SKM-1 treated with dmso at 0.1 percent for 144 hours (cell line): ENCODE results near the gene MT3.
A peak's percentile ranks its signal among the peaks of the same experiment; 100 is the strongest.
"Not testable (repeated sequence)": the region's sequence is repeated elsewhere in the genome, so short reads cannot be mapped to it uniquely, and the experiment has no call there.

Source experiments
- DNase-seq: peaks from one replicate; lab custom pipeline; 2025; ENCODE audit not compliant: unreplicated experiment; lab: John Stamatoyannopoulos, UW

The MT3 gene

DNA sequence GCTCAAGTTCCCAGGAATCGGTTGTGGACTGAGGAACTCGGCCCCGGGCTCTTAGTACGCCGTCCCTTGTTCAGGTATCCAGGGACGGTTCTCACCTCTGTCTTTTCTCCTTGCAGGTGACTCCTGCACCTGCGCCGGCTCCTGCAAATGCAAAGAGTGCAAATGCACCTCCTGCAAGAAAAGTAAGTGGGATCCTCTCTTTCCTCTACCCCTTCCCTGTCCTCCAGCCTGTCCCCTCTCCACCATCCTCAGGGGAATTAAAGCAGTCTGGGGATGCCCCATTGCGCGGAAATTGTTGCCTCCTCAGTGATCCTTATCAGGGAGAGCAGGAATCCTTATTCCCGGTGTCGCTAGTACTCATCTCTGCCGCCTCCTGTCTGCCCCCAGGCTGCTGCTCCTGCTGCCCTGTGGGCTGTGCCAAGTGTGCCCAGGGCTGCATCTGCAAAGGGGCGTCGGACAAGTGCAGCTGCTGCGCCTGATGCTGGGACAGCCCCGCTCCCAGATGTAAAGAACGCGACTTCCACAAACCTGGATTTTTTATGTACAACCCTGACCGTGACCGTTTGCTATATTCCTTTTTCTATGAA, 19.6 kb downstream of the MT3 start:
- no peak for DNase-seq

GRCh38 chr16:56609463-56609921, 20.2 kb downstream of the MT3 start:
- DNase-seq, result peak; percentile 84

- DNase-seq, result no peak
These were observed 20.8 kb downstream of the MT3 start for GRCh38 chr16:56610017-56610608.

DNA sequence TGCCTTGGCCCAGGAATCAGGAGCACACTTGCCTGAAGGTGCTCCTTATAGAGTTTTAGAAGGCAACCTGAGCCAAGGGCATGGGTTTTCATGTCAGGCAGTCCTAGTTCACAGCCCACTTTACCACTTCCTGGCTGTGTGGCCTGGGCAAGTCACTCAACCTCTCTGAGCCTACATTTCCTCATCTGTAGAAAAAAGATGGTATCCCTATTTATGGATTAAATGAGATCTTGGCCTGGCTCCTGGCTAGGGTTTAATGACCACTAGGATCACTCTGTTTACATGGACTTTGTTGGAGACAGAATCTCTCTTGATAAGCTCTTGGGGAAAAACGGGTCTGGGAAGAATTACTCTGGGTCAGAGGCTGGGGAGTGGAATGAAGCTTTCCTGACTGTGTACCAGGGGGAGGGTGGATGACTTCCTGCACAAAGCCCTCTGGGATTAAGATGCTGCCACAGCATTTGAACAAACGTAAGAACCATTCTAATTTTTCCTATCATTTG, 21.3 kb downstream of the MT3 start:
- no peak for DNase-seq

DNA sequence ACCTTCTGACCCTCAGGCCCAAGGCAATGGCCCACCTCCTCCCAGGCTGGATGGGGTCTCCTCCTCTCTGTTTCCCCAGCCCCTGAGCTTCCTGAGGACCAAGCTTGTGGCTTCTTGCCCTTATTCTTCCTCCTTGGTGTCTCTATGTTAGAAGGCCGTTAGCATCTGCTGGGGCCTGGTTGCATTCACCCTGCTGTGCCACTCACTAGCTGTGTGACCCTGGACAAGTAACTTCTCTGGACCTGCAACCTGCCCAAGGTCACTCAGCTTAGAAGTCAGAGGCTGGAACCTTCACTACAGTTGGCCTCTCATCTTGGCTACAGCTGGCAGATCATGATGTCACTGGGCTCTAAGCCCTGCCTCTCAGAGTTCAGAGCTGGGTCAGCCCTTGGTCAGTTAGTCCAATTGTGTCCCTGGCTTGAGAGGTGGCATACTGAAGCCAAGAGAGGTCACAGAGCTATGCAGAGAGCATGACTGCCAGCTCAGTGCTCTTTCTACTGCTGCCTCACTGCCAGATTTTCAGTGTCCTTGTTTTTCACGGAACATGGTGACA, 22.0 kb downstream of the MT3 start:
- no peak for DNase-seq

GRCh38 chr16:56613706-56614105, 24.4 kb downstream of the MT3 start:
- DNase-seq, result no peak

GRCh38 chr16:56614549-56614991, 25.2 kb downstream of the MT3 start:
- DNase-seq, result no peak

GRCh38 chr16:56615353-56615752, 26.0 kb downstream of the MT3 start:
- no peak for DNase-seq

DNA sequence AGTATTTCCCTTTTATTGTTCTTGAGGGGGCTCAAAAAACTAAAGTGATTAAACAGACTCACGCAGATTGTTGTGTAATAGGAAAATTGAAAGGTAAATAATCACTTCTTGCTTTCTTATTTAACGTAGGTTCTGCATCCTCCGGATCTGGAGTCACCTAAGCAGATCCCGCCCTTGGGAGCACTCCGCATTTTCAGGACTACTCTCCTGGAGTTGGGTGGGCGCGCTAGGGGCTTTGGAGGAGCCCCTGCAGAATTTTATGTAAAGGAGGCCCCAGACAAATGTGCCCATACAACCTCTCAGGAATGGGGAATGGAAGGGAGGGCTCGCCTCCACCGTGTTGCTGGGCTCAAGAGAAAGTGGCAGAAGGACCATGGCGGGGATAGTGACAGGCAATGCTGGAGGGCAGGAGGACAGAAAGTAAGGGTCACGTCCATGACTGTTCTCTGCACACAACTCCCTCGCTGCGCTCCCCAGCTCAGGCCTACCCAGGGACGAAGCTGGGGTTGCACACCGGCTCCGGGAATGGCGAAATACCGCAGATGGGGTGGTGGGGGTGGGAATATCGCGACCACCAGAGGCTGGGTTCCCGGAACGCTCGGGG, 27.4 kb downstream of the MT3 start:
- no peak for DNase-seq

GRCh38 chr16:56617212-56618085, 28.1 kb downstream of the MT3 start:
- DNase-seq, result no peak

DNA sequence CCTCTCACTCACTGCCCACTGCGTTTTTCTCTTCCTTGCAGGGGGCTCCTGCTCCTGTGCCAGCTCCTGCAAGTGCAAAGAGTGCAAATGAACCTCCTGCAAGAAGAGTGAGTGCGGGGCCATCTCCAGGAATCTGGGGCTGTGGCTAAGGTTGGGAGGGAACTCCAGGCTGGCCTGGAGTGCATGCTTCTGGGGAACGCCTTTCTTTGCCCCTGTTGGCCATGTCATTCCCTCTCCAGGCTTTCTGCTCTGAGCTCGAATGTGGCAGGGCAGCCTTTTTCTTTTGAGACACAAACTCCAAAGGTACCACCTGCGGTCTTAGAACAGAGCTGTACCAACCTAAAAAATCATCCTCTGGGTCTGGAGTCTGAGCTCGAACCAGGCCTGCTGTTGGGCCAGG, 28.8 kb downstream of the MT3 start:
- DNase-seq, result no peak

- no peak for DNase-seq
These were observed 31.1 kb downstream of the MT3 start for GRCh38 chr16:56620339-56620897.

DNA sequence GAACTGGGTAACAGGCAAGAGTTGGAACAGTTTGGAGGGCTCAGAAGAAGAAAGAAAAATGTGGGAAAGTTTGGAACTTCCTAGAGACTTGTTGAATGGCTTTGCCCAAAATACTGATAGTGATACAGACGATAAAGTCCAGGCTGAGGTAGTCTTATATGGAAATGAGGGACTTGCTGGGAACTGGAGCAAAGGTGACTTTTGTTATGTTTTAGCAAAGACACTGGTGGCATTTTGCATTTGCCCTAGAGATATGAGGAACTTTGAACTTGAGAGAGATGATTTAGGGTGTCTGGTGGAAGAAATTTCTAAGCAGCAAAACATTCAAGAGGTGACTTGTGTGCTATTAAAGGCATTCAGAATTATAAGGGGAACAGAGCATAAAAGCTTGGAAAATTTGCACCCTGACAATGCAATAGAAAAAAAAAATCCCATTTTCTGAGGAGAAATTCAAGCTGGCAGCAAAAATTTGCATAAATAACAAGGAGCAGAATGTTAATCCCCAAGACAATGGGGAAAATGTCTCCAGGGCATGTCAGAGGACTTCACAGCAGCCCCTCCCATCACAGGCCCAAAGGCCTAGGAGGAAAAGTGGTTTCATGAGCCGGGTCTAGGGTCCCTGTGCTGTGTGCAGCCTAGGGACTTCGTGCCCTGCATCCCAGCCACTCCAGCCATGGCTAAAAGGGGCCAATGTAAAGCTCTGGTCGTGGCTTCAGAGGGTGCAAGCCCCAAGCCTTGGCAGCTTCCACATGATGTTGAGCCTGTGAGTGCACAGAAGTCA, 32.5 kb downstream of the MT3 start:
- DNase-seq, result not testable (repeated sequence)

DNA sequence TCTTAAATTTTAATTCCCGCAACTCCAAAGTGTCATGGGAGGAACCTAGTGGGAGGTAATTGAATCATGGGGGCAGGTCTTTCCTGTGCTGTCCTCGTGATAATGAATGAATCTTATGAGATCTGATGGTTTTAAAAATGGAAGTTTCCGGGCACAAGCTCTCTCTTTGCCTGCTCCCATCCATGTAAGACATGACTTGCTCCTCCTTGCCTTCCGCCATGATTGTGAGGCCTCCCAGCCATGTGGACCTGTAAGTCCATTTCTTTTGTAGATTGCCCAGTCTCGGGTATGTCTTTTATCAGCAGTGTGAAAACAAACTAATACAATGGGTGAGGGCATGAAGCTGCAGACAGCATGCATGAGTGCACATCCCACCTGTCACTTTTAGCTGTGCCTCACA, 33.9 kb downstream of the MT3 start:
- DNase-seq, result not testable (repeated sequence)

GRCh38 chr16:56623637-56624036, 34.3 kb downstream of the MT3 start:
- DNase-seq, result no peak

- peak; percentile 67 for DNase-seq
These were observed 36.0 kb downstream of the MT3 start, which contains the start of gene MT1E for GRCh38 chr16:56625140-56625942. Gene MT1E (plus strand): TSS chr16:56625781. CDS start chr16:56625852, 71 bp downstream.

- no peak for DNase-seq
These were observed 36.8 kb downstream of the MT3 start for GRCh38 chr16:56625943-56626654.

DNA sequence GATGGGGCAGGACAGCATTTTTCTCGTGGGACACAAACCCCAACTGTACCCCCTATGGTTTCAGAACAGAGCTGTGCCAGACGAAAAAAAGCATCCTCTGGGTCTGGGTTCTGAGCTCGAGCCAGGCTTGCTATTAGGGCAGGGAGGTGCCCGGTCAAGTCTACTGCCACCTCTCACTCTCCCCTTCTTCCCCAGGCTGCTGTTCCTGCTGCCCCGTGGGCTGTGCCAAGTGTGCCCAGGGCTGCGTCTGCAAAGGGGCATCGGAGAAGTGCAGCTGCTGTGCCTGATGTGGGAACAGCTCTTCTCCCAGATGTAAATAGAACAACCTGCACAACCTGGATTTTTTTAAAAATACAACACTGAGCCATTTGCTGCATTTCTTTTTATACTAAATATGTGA, 37.4 kb downstream of the MT3 start:
- DNase-seq, result no peak
